Liver (tissue), 3 donors: ENCODE measurements around the gene BLVRA.

Source experiments
- EGR1 ChIP-seq, 2 donors: IDR thresholded peaks; 2 replicates each; pipeline ENCODE4 v1.6.1; 2016 to 2018; ENCODE audit warnings: antibody characterized with exemption in 2 of 2, low read depth in 2 of 2
- HNF4G ChIP-seq: IDR thresholded peaks from 2 replicates; pipeline ENCODE4 v1.6.1; 2016; ENCODE audit warnings: antibody characterized with exemption
- JUND ChIP-seq, 2 donors: IDR thresholded peaks; 2 replicates each; pipeline ENCODE4 v1.6.1; 2016; ENCODE audit warnings: antibody characterized with exemption in 2 of 2
- RAD21 ChIP-seq, 2 donors: IDR thresholded peaks; 2 replicates each; pipeline ENCODE4 v1.6.1; 2016; ENCODE audit warnings: antibody characterized with exemption in 2 of 2, mild to moderate bottlenecking in 2 of 2
- TF ChIP-seq, protein P1 (sequence below): fragments of 150-350 bp; IDR thresholded peaks from 2 replicates; pipeline ENCODE4 v1.5.1; 2017; ENCODE audit warnings: improper control_type of control experiment, low read depth, low read length; ENCODE audit not compliant: missing input control
- donor health status: healthy.
- donor health status: healthy.

DNA sequence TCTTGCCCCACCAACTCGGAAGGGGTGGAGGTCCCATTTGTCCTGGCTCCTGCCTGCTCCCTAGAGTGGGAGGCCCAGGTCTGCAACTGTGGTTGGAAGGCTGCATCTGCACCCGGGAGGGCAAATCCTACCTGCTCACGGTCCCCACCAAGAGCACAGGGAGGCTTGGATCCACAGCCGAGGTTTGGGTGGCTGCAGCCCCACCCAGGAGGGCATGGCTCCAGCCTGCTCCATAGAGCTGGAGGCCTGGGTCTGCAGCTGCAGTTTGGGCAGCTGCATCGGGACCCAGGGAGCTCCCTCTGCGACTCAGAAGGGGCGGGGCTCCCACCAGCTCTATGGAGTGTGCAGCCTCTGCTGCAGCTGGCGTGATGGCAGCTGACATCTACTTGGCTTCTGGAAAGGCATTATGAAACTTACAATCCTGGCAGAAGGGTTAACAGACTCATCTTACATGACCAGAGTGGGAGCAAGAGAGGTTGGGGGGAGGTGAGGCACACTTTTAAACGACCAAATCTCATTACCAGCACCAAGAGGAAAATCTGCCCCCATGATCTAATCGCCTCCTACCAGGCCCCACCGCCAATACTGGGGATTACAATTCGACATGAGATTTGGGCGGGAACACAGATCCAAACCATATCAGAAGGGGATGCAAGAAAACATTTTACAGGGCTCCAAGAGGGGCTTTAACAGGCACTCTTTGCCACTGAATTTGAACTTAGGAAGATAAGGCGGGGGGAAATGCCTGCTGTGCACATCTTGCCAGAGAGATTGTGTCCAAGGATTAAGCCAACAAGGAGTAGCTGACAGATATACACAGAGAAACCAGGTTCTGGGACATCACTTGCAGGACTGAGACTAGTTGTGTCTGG lies 8.2 kb upstream of the BLVRA start:
- TF ChIP-seq EGR1 (IDR thresholded peaks at IDR 0.05; ENCODE audit: low read depth in 2 of 2) (no peak), RAD21 (IDR thresholded peaks at IDR 0.05) (no peak), JUND (IDR thresholded peaks at IDR 0.05) (no peak), HNF4G (no peak)
- TF ChIP-seq, protein P1, sequence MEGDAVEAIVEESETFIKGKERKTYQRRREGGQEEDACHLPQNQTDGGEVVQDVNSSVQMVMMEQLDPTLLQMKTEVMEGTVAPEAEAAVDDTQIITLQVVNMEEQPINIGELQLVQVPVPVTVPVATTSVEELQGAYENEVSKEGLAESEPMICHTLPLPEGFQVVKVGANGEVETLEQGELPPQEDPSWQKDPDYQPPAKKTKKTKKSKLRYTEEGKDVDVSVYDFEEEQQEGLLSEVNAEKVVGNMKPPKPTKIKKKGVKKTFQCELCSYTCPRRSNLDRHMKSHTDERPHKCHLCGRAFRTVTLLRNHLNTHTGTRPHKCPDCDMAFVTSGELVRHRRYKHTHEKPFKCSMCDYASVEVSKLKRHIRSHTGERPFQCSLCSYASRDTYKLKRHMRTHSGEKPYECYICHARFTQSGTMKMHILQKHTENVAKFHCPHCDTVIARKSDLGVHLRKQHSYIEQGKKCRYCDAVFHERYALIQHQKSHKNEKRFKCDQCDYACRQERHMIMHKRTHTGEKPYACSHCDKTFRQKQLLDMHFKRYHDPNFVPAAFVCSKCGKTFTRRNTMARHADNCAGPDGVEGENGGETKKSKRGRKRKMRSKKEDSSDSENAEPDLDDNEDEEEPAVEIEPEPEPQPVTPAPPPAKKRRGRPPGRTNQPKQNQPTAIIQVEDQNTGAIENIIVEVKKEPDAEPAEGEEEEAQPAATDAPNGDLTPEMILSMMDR = no peak
